CD4-positive, alpha-beta T cell treated with Interleukin-4 for 1 hour (primary cell): ENCODE measurements around the gene PLTP.
"Not testable (repeated sequence)": the region's sequence is repeated elsewhere in the genome, so short reads cannot be mapped to it uniquely, and the experiment has no call there.

Source experiments
- DNase-seq, 2 donors: peaks; one replicate each; pipeline ENCODE4 v3.0.0-alpha.2; 2020 to 2022

The PLTP gene, protein sequence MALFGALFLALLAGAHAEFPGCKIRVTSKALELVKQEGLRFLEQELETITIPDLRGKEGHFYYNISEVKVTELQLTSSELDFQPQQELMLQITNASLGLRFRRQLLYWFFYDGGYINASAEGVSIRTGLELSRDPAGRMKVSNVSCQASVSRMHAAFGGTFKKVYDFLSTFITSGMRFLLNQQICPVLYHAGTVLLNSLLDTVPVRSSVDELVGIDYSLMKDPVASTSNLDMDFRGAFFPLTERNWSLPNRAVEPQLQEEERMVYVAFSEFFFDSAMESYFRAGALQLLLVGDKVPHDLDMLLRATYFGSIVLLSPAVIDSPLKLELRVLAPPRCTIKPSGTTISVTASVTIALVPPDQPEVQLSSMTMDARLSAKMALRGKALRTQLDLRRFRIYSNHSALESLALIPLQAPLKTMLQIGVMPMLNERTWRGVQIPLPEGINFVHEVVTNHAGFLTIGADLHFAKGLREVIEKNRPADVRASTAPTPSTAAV

DNA sequence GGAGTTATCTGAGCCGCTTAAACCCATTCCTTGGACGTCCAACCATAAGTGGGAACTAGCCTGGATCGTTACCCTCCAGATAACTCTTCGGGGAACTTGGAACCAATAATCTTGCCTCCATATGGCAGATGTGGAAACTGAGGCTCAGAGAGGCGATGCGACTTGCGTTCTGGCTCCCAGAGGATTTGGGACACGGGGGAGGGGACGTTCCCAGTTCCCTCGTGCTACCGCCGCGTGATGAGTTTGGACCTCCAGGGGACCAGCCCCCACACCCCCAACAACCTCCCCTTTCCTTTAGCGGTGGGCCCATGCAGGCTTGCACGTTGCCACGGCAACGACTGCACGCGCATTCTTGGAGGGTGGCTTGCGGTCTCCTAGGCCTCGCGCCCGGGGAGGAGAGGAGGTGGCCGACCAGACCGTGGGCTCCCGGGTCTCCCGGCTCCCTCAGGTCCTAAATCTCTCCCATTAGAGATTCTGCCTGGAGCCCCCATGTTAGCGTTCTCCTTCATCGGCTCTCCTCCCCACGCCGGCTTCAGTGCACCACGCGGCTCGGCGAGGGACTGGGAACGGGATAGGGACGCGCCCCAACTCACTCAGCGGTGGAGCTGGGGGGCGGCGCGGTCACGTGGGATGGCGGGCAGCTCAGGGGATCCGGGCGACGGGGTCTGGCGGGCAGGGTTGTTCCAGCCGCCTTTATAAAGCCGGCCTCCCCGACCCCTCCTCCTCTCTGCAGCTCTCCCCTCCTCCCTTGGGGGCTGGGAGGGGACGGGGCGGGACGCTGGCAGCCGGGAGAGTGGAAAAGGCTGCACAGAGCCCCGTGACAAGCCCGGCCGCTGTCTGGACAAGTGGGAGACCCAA, at the start of gene PLTP:
TSS of gene PLTP (minus strand) at position 670 of the 858 bp plus-strand sequence. CDS start 703 bp downstream, outside the sequence.
- peak; percentile 46 to 47 for DNase-seq

DNA sequence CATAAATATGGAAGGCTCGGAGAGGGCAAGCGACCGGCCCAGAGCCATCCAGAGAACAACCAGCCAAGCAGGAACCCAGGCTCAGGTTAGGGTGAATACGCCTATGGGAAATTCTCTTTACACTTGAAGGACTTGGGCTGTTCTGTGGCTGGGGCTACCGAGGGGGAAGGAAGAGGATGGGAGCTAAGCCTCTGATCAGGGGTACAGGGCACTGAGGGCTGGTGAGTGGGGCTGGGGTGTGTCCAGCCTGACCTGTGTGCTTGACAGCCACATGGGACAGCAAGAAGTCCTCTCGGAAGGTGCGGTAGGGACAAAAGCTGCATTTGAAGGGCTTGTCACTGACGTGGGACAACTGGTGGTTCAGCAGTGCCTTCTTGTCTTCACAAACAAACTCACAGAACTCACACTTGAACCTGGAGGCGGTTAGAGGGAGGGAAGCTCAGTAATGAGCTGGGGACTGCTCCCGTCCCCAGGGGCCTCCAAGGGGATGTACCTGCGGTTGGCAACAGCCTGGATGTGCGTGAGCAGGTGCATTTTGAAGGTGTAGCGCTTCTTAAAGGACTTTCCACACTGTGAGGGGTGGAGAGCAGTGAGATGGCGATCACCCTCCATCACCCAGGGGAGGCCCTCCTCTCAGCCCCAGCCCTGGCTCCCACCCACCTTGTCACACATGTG, 48.1 kb upstream of the PLTP start:
- peak in 1 of 2 donors; percentile 10 for DNase-seq

DNA sequence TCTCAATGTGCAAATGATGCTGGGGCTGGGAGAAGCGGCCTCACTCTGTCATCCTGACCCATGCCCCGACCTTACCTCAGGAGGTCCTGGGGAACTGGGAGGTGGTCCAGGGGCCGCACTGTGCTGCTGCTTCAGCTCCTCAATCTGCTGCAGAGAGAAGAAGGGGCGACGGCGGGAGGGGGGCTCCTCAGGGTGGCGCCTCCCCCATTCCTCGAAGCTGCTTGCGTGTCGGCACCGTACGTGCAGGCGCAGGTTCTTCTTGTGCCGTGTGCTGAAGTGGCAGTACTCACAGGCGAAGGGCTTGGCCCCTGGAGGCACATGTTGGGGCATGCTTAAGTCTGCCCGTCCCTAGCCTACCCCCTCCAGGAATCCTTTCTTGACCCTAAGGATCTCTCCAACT, 47.2 kb upstream of the PLTP start:
- peak in 1 of 2 donors; percentile 10 for DNase-seq

DNA sequence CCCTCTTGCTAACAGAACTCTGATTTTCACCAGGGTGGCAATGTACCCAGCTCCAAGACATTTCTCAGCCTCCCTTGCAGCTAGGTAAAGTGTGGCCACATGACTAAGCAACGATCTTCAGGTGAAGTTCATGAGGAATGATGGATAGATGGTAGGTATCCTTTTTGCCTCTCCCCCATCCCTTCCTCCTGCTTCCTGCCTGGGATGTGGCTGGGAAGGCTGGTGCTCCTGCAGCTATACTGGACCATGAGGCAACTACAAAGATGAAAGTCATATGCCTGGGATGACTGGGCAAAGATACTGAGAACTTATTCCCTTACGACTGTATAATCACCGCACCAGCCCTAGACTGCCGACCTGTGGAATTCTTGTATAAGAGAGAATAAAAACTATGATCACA, 46.6 kb upstream of the PLTP start:
- no peak for DNase-seq

DNA sequence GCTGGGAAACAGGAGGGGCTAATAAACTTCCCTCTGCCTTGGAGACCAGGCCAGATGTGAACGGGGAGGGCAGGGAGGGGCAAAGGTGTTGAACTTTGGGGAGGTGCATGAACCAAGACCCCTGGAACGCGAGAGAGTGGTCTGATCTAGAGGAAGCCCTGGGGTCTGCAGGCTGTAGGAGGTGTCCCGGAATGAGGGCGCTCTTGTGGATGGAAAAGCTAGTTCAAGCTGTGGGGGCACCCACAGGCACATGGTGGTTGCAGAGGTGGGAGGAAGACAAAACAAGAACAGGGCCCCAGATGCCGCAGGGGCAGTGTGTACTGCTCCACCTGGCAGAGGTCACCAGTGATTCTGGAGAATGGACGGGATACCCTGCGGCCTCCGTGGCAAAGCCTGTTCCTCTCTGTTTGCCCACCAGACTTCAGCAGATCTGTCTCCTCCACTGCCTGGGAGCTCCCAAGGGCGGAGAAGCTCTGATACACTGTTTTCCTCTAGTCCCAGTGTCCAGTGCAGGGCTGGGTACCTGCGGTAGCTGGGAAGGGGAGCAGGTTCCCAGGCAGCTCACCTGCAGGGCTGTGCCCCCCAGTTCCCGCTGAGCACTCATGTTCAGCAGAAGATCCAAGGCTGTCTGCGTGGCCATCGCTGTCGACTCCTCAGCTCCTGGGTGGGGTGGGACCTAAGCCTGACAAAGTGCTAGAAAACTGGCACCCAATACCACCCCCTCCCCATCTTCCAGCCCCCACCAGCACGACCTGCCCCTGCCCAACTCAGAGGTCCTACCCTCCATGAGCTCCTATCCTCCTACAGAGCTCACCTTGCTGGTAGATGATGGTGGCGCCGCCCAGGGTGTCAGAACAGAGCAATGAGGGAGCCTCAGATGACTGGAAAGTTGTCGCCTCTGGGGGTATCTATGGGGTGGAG, 45.3 kb upstream of the PLTP start:
- no peak for DNase-seq

DNA sequence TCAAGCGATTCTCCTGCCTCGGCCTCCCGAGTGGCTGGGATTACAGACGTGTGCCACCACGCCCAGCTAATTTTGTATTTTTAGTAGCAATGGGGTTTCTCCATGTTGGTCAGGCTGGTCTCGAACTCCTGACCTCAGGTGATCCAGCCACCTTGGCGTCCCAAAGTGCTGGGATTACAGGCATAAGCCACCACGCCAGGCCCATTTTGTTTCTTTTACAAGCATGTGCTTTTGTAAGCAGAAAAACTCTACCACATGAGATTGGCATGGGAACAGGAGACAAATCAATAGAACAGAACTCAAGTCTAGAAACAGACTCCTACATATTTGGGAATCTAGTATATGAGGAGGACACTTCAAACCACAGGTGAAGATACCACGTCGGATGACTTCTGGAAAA, 44.4 kb upstream of the PLTP start:
- DNase-seq: not testable (repeated sequence)

DNA sequence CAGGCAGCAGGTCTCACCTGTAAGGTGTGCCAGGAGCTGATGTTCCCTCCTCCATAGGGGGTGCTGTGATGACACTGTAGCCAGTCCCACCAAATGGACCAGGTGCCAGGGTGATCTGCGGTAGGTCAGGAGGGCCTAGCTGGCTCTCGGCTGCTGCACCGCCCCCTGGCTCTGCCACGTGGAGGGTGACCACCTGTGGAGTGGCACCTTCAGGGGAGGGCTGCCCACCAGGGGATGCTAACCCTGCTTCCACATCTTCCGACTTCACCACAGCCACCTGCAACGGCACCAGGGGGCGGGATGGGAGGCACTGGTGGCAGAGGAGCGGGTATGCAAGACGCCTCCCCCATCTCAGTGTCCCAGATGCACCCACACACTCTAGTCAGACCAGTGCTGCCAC, 41.7 kb upstream of the PLTP start:
- DNase-seq: no peak

DNA sequence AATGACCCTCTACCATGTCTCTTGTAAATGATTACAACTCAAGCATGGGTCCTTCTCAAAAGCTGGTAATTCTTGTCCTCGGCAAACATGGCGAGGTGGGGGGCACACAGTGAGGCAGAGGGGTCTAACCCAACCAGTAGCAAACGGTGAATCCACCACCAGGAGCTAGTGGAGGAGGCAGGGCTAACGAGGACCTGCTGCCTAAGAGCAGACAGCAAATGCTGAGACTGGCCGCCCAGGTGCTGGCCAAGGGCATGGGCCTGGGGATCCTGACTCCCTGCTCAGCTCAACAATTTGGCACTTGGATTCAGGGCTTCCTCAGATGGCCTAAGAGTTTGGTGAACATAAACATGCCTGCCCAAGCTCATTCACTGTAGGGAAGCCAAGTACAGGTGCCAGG, 40.9 kb upstream of the PLTP start:
- no peak for DNase-seq

DNA sequence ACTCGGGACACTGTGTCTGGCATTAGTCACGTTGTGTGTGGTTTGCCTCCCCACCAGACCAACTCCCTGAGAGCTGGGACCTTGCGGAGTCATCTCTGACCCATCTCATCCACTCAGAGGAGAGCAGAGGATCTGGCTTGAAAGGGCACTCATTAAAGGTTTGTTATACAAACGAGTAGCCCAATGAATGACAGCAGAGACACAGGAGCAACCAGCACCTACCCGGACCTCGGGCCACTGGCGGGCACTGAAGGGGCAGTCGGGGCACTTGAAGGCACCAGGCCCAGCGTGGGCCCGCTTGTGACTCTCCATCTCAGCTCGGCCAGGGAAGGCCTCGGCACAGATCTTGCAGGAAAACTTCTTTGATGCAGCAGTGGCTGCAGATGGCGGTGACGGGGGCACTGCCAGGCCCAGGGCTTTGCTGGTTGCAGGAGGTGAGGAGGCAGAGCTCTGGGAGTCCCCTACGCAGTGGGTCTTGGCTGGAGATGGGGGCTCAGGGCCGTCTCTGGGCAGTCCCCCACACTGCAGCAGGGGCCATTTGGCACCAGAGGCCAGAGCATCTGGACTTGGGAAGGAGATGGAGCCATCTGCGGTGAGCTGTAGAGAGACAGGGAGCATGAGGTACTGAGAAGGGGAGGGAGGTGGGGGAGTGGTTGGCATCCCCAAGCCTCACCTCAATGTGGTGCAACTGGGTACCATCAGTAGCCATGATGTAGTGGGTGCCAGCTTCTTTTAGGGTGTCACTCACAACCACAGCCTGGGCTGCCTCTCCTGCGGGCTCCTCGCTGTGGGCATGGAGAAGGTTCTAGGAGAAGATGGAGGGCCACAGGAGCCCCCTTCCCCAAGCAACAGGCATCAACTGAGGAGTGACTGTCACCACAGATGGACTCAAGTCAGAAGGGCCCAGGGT, 40.2 kb upstream of the PLTP start:
- DNase-seq: no peak

DNA sequence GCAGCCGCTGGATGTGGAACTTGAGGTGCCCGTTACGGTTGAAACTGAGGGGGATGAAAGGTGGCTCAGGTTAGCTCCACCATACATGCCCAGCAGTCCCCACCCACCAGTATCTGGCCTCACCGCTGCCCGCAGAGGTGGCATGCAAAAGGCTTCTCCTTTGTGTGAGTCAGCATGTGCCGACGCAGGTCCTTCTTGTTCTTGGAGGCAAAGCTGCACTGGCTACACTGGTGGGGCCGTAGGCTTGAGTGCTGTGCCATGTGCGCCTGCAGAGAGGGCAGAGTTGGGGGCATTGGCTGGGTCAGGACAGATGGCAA, 38.3 kb upstream of the PLTP start:
- no peak for DNase-seq

DNA sequence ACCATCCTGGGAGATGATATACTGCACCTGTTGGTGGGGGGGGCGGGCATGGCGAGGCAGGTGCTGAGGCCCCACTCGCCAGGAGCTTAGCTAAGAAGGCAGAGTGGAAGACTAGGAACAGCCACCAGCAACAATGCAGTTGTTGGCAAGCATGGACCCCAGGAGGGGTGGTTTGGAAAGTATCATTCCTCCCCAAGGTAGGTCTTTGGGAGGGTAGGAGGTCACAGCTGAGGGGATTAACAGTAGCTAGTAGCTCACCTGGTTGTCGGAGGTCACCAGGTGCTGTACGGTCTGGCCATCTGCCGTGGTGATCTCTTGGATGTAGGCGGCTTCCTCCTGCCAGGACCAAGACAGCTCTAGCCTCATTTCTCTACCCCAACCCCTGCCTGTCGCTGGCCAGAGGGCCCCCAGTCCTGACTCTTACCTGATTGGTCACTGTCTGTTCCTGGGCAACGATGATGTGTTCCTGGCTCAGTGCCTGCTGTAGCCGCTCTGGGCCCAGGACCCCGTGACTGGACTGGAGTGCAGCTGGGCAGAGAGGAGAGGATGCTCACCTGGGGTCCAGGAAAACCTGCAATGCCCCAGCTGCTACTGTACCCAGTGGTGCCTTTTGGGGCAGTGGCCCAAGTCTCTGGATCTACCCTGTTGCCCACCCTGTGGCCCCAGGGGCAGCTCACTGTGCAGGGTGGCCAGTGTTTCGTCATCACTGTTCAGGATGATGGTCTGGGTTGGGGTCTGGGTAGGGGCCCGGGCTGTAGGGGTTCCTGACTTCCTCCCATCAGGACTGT, 37.8 kb upstream of the PLTP start:
- DNase-seq: no peak

DNA sequence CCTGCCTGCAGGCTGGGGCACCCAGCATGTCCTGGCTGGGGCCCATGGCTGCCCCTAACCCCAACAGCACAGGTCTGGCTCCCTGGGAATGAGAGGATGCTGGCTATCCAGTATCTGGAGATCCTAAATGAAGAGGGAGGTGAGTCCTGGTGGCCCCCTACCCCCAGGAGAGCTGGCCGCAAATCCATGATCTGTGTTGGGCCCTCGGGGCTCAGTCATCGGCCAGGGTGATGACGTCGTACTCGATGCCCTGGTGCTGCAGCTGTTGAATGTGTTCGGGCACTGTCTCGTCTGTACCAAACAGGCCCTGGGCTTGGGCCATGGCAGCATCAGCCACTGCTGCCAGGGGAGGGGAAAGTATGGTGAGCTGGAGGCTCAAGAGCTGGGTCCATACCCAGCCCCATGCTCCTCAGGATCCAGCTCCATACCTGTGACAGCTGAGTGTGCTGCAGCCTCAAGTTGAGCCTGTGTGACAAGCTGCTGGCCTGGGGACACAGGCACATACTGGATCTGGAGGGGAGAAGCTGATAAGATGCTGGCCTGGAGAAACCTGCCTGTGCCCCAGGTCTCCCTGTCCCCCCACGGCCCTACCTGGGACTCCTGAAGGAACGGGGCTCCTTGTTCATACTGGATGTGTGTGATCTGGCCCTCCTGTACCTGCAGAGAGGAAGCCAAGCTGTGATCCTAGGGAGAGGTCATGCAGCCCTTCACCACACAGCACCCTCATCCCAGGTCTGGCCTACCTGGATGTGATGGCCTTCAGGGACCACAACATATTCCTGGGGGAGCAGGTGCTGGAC, 37.0 kb upstream of the PLTP start:
- DNase-seq: no peak

DNA sequence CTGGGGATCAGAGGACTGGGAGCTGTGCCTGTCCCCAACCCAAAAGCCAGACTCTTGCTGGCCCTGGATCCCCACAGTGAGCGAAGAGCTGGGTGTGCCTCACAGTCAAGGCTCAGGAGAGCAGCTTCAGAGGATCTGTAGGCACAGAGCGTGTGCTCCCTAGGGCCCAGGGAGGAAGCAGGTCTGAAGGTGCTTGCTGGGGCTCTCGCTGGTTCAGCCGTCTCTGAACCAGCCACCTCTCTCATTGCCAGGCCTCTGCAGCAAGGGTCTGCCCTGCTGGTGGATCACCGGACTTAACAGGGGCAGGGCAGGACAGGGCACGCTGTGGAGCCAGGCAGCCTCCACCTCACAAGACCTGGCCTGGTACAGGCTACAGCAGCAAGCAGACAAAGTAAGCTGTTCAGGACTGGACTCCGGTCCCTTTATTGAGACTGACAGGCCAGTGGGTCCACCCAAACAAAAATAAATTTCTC, 36.3 kb upstream of the PLTP start:
- DNase-seq: no peak

DNA sequence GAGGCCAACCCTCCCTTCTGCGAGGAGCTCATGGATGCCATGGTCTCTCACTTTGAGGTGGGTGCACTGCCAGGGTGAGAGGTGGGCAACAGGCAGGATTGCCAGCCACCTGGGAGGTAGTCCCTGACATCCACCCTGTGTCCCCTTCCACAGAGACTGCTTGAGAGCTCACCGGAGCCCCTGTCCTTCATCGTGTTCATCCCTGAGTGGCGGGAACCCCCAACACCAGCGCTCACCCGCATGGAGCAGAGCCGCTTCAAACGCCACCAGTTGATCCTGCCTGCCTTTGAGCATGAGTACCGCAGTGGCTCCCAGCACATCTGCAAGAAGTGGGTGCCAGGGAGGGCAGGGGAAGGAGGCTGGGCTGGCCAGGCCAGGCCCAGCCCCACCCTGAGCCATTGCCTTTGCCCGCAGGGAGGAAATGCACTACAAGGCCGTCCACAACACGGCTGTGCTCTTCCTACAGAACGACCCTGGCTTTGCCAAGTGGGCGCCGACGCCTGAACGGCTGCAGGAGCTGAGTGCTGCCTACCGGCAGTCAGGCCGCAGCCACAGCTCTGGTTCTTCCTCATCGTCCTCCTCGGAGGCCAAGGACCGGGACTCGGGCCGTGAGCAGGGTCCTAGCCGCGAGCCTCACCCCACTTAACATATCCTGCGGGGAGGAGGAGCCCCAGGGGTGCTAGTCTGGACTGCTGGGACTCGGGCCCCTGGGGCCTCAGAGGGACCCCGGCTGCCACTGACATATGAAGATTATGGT, 35.3 kb upstream of the PLTP start:
- DNase-seq: no peak

DNA sequence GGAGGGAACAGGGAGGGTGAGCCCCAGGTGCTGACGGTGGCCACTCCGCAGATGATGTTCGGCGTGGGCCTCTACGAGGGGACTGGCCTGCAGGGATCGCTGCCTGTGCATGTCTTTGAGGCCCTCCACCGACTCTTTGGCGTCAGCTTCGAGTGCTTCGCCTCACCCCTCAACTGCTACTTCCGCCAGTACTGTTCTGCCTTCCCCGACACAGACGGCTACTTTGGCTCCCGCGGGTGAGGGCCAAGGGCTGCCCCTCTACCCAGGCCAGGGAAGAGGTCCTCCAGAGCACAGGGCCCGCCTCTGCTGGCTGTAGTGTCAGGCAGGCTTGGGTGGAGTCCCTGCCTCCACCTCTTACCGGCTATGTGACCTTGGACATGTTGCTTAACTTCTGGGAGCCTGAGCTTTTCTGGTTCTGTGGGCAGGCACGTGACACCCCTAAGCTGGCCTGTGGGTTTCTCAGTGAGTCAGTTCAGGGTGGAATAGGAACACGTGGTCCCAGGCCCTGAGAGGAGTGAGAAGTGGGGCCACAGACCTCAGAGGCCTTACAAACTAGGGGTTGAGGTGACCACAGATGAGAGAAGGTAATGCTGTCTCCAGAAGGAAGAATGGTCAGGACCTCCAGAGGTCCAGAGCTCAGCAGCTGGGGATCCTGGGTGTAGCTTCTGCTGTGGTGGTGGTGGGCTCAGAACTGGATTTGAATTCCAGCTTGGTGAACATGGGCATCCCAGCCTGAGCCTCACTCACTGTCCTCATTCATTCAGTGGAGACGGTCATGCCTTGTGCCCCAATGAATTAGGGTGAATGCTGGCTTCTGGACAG, 34.4 kb upstream of the PLTP start:
- DNase-seq: peak; percentile 45 to 81

DNA sequence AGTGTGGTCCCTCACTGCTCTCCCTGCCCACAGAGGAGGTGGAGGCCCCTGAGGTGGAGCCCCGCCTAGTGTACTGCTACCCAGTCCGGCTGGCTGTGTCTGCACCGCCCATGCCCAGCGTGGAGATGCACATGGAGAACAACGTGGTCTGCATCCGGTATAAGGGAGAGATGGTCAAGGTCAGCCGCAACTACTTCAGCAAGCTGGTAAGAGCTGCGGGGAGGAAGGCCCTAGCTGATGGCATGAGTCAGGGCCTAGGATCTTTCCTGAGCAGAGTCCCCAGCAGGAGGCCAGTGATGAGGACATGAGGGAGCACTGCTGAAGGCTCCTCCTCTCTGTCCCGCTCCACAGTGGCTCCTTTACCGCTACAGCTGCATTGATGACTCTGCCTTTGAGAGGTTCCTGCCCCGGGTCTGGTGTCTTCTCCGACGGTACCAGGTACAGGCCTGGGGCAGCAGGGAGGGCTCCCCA, 33.8 kb upstream of the PLTP start:
- DNase-seq: peak in 1 of 2 donors; percentile 38

DNA sequence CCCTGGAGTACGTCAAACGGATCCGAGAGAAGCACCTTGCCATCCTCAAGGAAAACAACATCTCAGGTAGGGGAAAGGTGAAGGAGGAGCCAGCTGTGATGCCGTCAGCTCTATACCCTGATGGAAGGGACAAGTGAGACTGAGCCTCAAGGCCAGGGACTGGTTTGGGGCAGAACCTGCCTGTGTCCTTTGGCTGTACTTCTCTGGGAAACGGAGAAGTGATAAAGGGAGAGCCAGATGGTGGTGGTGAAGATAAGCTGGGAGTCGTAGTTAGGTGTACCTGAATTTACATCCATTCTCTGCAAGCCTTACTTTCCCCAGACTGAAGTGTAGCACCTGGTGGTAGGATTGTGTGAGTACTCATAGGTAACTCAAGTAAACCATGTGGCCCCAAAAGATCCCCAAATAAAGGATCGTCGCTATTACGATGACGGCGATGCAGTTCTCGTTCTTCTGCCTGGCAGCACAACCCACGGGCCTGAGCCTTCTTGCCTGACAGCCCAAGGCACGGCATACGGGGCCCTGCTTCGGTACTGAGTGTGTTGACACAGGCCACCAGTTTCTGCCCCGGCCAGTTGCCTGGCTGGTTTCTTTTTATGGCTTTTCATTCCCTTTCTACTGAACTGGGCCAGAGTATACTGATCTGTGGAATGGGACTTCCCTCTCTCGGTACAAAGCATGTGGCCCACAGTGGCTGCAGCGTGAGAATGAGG, 33.2 kb upstream of the PLTP start:
- DNase-seq: no peak
